Heart left ventricle (tissue), 16 donors: ENCODE results near the gene KIRREL3. TPM values are rescaled to one million over a fixed set of nuclear protein-coding genes. Genes with fewer than 3 reads are reported as not detected.

ENCODE experiments used
- ATAC-seq, 4 donors: fragments of 200-7000 bp; cut with Tn5 transposase; one replicate each; pipeline ENCODE4 v1.9.1; 2020 to 2022; ENCODE audit warnings: moderate library complexity in 4 of 4, mild to moderate bottlenecking in 3 of 4, moderate number of reproducible peaks in 1 of 4
- DNase-seq, 5 donors: peaks; one replicate each; pipeline ENCODE4 v3.0.0-alpha.2; 2020
- H3K27ac ChIP-seq, 12 donors: fragments of 200-600 bp; sonication (generic) in 4 of 12; one replicate each; pipeline versions ENCODE4 v1.5.0 to v1.8.0; 2016 to 2022; ENCODE audit warnings: mild to moderate bottlenecking in 2 of 12
- H3K27me3 ChIP-seq, 9 donors: fragments of 200-600 bp; sonication (generic) in 2 of 9; one replicate each; pipeline versions ENCODE4 v1.5.1 to v1.8.0; 2016 to 2022; ENCODE audit warnings: mild to moderate bottlenecking in 3 of 9
- H3K36me3 ChIP-seq, 9 donors: fragments of 200-600 bp; sonication (generic) in 2 of 9; one replicate each; pipeline versions ENCODE4 v1.5.0 to v1.8.0; 2018 to 2022; ENCODE audit warnings: mild to moderate bottlenecking in 2 of 9
- H3K4me1 ChIP-seq, 12 donors: fragments of 200-600 bp; sonication (generic) in 4 of 12; one replicate each; pipeline versions ENCODE4 v1.5.0 to v1.8.0; 2016 to 2022; ENCODE audit warnings: mild to moderate bottlenecking in 3 of 12
- H3K4me3 ChIP-seq, 12 donors: fragments of 200-600 bp; sonication (generic) in 4 of 12; one replicate each; pipeline versions ENCODE4 v1.5.0 to v1.8.0; 2017 to 2022; ENCODE audit warnings: mild to moderate bottlenecking in 9 of 12, moderate library complexity in 4 of 12
- H3K9me3 ChIP-seq, 12 donors: fragments of 200-600 bp; sonication (generic) in 4 of 12; one replicate each; pipeline versions ENCODE4 v1.5.0 to v1.8.0; 2016 to 2022; ENCODE audit warnings: mild to moderate bottlenecking in 1 of 12
- POLR2A ChIP-seq, 2 donors: fragments of 450-650 bp; IDR thresholded peaks; one replicate each; pipeline ENCODE4 v1.6.1; 2017; ENCODE audit warnings: antibody characterized with exemption in 2 of 2, mild to moderate bottlenecking in 2 of 2, moderate library complexity in 2 of 2
- WGBS, 4 donors: extraction: QIAGEN DNeasy Blood & Tissue Kit in 2 of 4; methylation state at CpG; one replicate each; pipeline versions ENCODE4 v1.1.5 to v1.1.7; 2013 to 2018; 5-methylcytosine and 5-hydroxymethylcytosine counted together
- intact Hi-C, 10 donors: fragments of 100-400 bp; cut with DNase I; formaldehyde crosslinking; loops; one replicate each; pipeline versions ENCODE4 v1.11.1 to v1.14.2; 2022
- polyA plus RNA-seq, 2 donors: library from polyadenylated mRNA; stranded (reverse); fragments of 200-250 nt; gene quantifications; one replicate each; pipeline ENCODE4 v1.2.3, GENCODE V29; 2013
- total RNA-seq, 9 donors: library from RNA; depleted of rRNA in 2 of 9; stranded (reverse); fragments of >200 nt in 2 of 9; fragmentation: NEBNext Ultra II Directional in 3 of 9; extraction: Animal tissue kit (Norgen Biotek cat#: 25700) in 3 of 9; gene quantifications; one replicate each; pipeline versions ENCODE4 v1.1.0 to v1.2.4, GENCODE V29; 2016 to 2023
- TF ChIP-seq, protein P1 (sequence below), 12 donors: fragments of 200-600 bp; sonication (generic) in 4 of 12; IDR thresholded peaks; one replicate each; pipeline versions ENCODE4 v1.5.0 to v1.8.0; 2018 to 2022; ENCODE audit warnings: antibody characterized with exemption in 12 of 12, mild to moderate bottlenecking in 5 of 12
- donor health status: ischemic (EF 13 %, LVEDD 7.1; RV severe dilation, severe dysfunction).
- donor health status: healthy with polysubstance abuse.
- donor health status: DM: no; HTN: yes; CAD: no.
- donor health status: DM: no; HTN: no; CAD: no.
- donor health status: ischemic (EF 25% LVEDD 6.9; RV normal size, moderate dysfunction).
- donor health status: ischemic (EF 25% LVEDD 5.7; RV mildly dilated, moderate dysfunction).
- donor health status: healthy.
- donor health status: DM: yes; HTN: yes; CAD: no.
- donor health status: ischemic (EF 35%, LVEDD 5.7; RV mildly dilated, moderate dysfunction).
- donor health status: nonischemic (EF 11% LVEDD 7.7; RV severe dilation, severe dysfunction).
- donor health status: DM: yes; HTN: yes; CAD: no.
- donor health status: PGD.
- donor health status: ischemic (EF 29% LVEDD 5.4; RV normal size, mild dysfunction).
- donor health status: nonischemic (EF 23%, LVEDD 6.1; RV moderate dilation, normal function).

KIRREL3 gene
- total and polyA plus RNA-seq, 11 donors: 0.08 to 1.3 (median 0.27) TPM

DNA sequence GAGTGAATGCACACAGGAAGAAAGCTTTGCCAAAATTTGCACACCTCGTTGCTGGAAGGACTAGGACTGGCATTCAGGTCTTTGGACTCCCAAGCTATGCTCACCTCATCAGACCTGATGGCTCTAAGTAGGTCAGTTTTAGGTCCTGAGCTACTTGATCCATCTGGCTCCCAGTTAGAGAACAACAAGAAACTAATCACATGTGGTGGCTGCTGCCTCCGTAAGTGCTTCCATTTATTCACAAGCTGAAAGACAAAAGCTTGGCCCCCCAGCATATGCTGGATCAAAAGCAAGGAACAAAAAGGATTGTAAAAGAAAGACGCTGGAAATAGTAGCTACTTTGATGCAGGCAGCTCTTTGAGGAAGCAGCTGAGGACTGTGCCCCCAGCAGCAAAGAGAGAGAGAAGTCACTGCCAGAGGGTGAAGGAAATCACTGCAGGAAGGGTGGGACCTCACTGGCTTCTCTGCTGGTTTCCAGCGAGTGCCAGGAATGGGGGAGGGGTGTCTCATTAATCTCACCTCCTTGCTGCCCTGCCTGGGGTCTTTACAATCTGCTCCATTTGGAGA, 268.9 kb downstream of the KIRREL3 start:
- ATAC-seq (no peak), DNase-seq (no peak)
- no peak overlapping the region for H3K27ac ChIP-seq
- H3K36me3 ChIP-seq: no peaks in the 10 kb centered on the region
- no peak for TF ChIP-seq POLR2A (IDR thresholded peaks at IDR 0.05)
- TF ChIP-seq, protein P1, sequence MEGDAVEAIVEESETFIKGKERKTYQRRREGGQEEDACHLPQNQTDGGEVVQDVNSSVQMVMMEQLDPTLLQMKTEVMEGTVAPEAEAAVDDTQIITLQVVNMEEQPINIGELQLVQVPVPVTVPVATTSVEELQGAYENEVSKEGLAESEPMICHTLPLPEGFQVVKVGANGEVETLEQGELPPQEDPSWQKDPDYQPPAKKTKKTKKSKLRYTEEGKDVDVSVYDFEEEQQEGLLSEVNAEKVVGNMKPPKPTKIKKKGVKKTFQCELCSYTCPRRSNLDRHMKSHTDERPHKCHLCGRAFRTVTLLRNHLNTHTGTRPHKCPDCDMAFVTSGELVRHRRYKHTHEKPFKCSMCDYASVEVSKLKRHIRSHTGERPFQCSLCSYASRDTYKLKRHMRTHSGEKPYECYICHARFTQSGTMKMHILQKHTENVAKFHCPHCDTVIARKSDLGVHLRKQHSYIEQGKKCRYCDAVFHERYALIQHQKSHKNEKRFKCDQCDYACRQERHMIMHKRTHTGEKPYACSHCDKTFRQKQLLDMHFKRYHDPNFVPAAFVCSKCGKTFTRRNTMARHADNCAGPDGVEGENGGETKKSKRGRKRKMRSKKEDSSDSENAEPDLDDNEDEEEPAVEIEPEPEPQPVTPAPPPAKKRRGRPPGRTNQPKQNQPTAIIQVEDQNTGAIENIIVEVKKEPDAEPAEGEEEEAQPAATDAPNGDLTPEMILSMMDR (IDR thresholded peaks at IDR 0.05): no peak
- WGBS, 4 donors: 44 to 46% (median 46%) methylated on average over 4 of the region's 4 CpGs
- H3K4me1 ChIP-seq: no peaks in the 10 kb centered on the region
- no peak overlapping the region for H3K4me3 ChIP-seq
- intact Hi-C loops: no loop called here
- H3K9me3 ChIP-seq: no peaks in the 10 kb centered on the region
- H3K27me3 ChIP-seq: peaks cover 0 to 20% (median 0%) of the 10 kb centered on the region in 9 donors

DNA sequence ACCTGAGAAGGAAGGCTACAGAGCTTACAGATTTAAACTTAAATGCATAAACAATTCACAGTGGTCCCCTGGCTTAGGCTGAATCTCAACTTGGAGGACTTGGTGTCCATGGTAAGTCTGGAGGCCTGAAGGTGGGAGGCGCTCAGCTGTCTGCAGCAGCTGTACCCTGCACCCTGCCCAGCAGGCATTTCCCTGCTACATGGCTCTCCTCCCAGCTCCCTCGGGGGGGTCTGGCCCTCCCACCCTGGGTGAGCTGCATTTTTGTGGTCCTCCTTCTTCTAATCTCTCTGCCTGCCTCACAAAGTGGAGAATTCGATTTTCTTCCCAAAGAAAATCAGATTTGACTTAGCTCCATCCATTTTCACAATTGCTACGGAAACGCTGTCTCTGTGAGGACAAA, 273.2 kb downstream of the KIRREL3 start:
- ATAC-seq: no peak
- Histone ChIP-seq H3K9me3 (no peaks in the 10 kb centered on the region), H3K27me3 (peaks cover 0 to 12% (median 0%) of the 10 kb centered on the region in 9 donors), H3K36me3 (no peaks in the 10 kb centered on the region), H3K27ac (no peak overlapping the region), H3K4me1 (no peaks in the 10 kb centered on the region), H3K4me3 (no peak overlapping the region)
- no peak for TF ChIP-seq POLR2A (IDR thresholded peaks at IDR 0.05)
- TF ChIP-seq, protein P1 (IDR thresholded peaks at IDR 0.05): no peak
- no peak for DNase-seq
- intact Hi-C loops: loop anchor here in 1 of 10 donors (10.0 kb wide), 1 partner anchor 257 kb away; no protein-coding TSS in a partner anchor
- WGBS, 4 donors: 70 to 75% (median 72%) methylated on average over 5 of the region's 5 CpGs

DNA sequence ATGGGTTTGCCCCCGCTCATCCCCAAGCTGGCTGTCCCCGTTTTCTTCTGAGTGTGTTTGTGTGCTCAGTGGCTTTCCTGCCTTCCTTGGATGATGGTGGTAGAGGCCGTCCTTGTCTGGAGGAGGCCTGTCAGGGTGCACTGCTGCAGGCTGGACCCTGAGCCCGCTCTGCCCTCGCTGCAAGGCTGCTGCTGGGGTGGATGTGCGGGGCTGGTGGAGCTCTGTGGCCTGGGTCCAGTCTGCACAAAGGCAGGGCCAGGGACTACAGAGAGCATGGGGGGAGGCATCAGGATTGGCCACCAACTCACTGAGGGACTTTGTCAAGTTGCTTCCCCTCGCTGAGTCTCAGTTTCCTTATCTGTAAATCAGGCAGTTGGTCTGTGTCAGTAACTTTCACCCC, 275.0 kb downstream of the KIRREL3 start:
- WGBS, 4 donors: 82 to 87% (median 84%) methylated on average over 7 of the region's 7 CpGs

DNA sequence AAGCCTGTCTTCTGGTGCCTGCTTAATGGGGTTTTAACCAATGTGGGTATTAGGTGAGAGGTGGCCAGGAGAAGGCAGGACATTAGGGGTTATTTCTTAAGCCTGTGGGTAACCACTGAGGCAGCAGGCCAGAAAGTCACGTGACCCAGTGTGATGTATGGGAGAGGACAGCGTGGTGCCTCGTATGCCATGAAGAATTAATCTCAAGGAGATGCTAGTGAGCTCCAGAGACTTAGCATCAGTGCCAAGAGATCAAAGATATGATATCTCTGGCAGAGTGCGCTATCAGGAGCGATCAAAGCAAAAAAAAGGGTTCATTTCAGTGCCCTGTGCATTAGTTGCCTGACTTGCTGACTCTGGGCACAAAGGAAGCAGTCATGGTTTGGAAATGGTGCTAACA, 275.5 kb downstream of the KIRREL3 start:
- H3K4me3 ChIP-seq: no peak overlapping the region
- no peak overlapping the region for H3K27ac ChIP-seq
- H3K9me3 ChIP-seq: no peaks in the 10 kb centered on the region
- ATAC-seq: no peak
- H3K4me1 ChIP-seq: peaks cover 0 to 6% (median 0%) of the 10 kb centered on the region in 12 donors
- WGBS, 4 donors: 72 to 87% (median 78%) methylated on average over 5 of the region's 5 CpGs
- no peaks in the 10 kb centered on the region for H3K36me3 ChIP-seq
- H3K27me3 ChIP-seq: peaks cover 0 to 2% (median 0%) of the 10 kb centered on the region in 9 donors
- no peak for DNase-seq
- intact Hi-C loops: loop anchor here in 1 of 10 donors (10.0 kb wide), 1 partner anchor 260 kb away; no protein-coding TSS in a partner anchor
- no peak for TF ChIP-seq POLR2A (IDR thresholded peaks at IDR 0.05)
- TF ChIP-seq, protein P1 (IDR thresholded peaks at IDR 0.05): no peak

More for the DNA sequence above, 275.0 kb downstream of the KIRREL3 start:
- Histone ChIP-seq H3K36me3 (no peaks in the 10 kb centered on the region), H3K9me3 (no peaks in the 10 kb centered on the region), H3K27me3 (no peaks in the 10 kb centered on the region), H3K4me3 (no peak overlapping the region), H3K27ac (no peak overlapping the region), H3K4me1 (peaks cover 0 to 4% (median 0%) of the 10 kb centered on the region in 12 donors)
- ATAC-seq (no peak), DNase-seq (no peak)
- TF ChIP-seq POLR2A (IDR thresholded peaks at IDR 0.05): no peak
- TF ChIP-seq, protein P1 (IDR thresholded peaks at IDR 0.05): no peak
- intact Hi-C loops: loop anchor here in 1 of 10 donors (10.0 kb wide), 1 partner anchor 259 kb away; no protein-coding TSS in a partner anchor
